HG03064 (cell line): ENCODE results near the gene IQCH.

Source experiments
- ATAC-seq: cut with Tn5 transposase; IDR thresholded peaks from one replicate; pipeline ENCODE4 v1.9.1; 2021; ENCODE audit warnings: low read depth; ENCODE audit not compliant: unreplicated experiment

IQCH gene

GRCh38 chr15:67385971-67386370 is 131.4 kb downstream of the IQCH start:
- ATAC-seq = no peak

GRCh38 chr15:67386947-67387346 is 132.4 kb downstream of the IQCH start:
- no peak for ATAC-seq

GRCh38 chr15:67389975-67390374 is 135.4 kb downstream of the IQCH start:
- ATAC-seq = no peak

GRCh38 chr15:67394873-67395639 is 140.5 kb downstream of the IQCH start:
- ATAC-seq = no peak

GRCh38 chr15:67396114-67396513 is 141.5 kb downstream of the IQCH start:
- ATAC-seq = no peak

- no peak for ATAC-seq
Observed at GRCh38 chr15:67397139-67397538, 142.6 kb downstream of the IQCH start.

GRCh38 chr15:67399925-67400324 is 145.3 kb downstream of the IQCH start:
- no peak for ATAC-seq

- ATAC-seq = no peak
Observed at GRCh38 chr15:67400890-67401289, 146.3 kb downstream of the IQCH start.

- no peak for ATAC-seq
Observed at GRCh38 chr15:67401336-67401735, 146.8 kb downstream of the IQCH start.

- no peak for ATAC-seq
Observed at GRCh38 chr15:67403428-67404154, 149.0 kb downstream of the IQCH start.

- ATAC-seq = no peak
Observed at GRCh38 chr15:67405208-67406191, 150.9 kb downstream of the IQCH start.

- ATAC-seq = no peak
Observed at GRCh38 chr15:67406257-67406861, 151.8 kb downstream of the IQCH start.

- no peak for ATAC-seq
Observed at GRCh38 chr15:67407786-67408185, 153.2 kb downstream of the IQCH start.

- no peak for ATAC-seq
Observed at GRCh38 chr15:67409175-67409574, 154.6 kb downstream of the IQCH start.

- ATAC-seq = no peak
Observed at GRCh38 chr15:67411486-67411885, 156.9 kb downstream of the IQCH start.

- ATAC-seq = no peak
Observed at GRCh38 chr15:67413770-67414390, 159.3 kb downstream of the IQCH start.

- ATAC-seq = no peak
Observed at GRCh38 chr15:67415181-67415580, 160.6 kb downstream of the IQCH start.

GRCh38 chr15:67416891-67417290 is 162.3 kb downstream of the IQCH start:
- no peak for ATAC-seq

- no peak for ATAC-seq
Observed at GRCh38 chr15:67419705-67420104, 165.1 kb downstream of the IQCH start.

GRCh38 chr15:67420137-67420536 is 165.6 kb downstream of the IQCH start:
- no peak for ATAC-seq
